HG02885 (cell line): Measurements from ENCODE around the gene KIF13A.
"Not testable (repeated sequence)": the region's sequence is repeated elsewhere in the genome, so short reads cannot be mapped to it uniquely, and the experiment has no call there.

Source experiments
- ATAC-seq: cut with Tn5 transposase; IDR thresholded peaks from one replicate; pipeline ENCODE4 v1.9.1; 2021; ENCODE audit warnings: mild to moderate bottlenecking; ENCODE audit not compliant: unreplicated experiment, poor library complexity

KIF13A gene

GRCh38 chr6:17905611-17906592 lies 81.5 kb downstream of the KIF13A start:
- ATAC-seq, result no peak

- no peak for ATAC-seq
Measured at GRCh38 chr6:17904491-17905120, 82.8 kb downstream of the KIF13A start.

- no peak for ATAC-seq
Measured at GRCh38 chr6:17902974-17903373, 84.5 kb downstream of the KIF13A start.

- no peak for ATAC-seq
Measured at GRCh38 chr6:17901493-17901892, 85.9 kb downstream of the KIF13A start.

GRCh38 chr6:17900011-17900410 lies 87.4 kb downstream of the KIF13A start:
- no peak for ATAC-seq

GRCh38 chr6:17899491-17899890 lies 87.9 kb downstream of the KIF13A start:
- ATAC-seq, result no peak

GRCh38 chr6:17897681-17898080 lies 89.8 kb downstream of the KIF13A start:
- ATAC-seq, result no peak

- ATAC-seq, result no peak
Measured at GRCh38 chr6:17894905-17895304, 92.5 kb downstream of the KIF13A start.

- ATAC-seq, result no peak
Measured at GRCh38 chr6:17894191-17894590, 93.2 kb downstream of the KIF13A start.

GRCh38 chr6:17892097-17892686 lies 95.2 kb downstream of the KIF13A start:
- no peak for ATAC-seq

- ATAC-seq, result no peak
Measured at GRCh38 chr6:17890309-17890708, 97.1 kb downstream of the KIF13A start.

GRCh38 chr6:17889777-17890176 lies 97.7 kb downstream of the KIF13A start:
- ATAC-seq, result not testable (repeated sequence)

- no peak for ATAC-seq
Measured at GRCh38 chr6:17886891-17887290, 100.5 kb downstream of the KIF13A start.

GRCh38 chr6:17885889-17886576 lies 101.4 kb downstream of the KIF13A start:
- no peak for ATAC-seq

GRCh38 chr6:17884498-17885478 lies 102.6 kb downstream of the KIF13A start:
- ATAC-seq, result peak; percentile 86

- no peak for ATAC-seq
Measured at GRCh38 chr6:17883665-17884497, 103.6 kb downstream of the KIF13A start.

- ATAC-seq, result no peak
Measured at GRCh38 chr6:17881085-17881858, 106.2 kb downstream of the KIF13A start.

GRCh38 chr6:17879184-17879583 lies 108.3 kb downstream of the KIF13A start:
- no peak for ATAC-seq
